ENCODE results near the gene IQCH.

Gene IQCH

GRCh38 chr15:67254238-67255175 lies at the start of gene IQCH, which contains the start of gene AAGAB:
Gene IQCH, plus strand, starts transcription at chr15:67254786. Its CDS starts 111 bp downstream, at chr15:67254897.
Gene AAGAB, minus strand, starts transcription at chr15:67254661. Its CDS starts 30 bp downstream, at chr15:67254631.
- peak; percentile 93 to 99 (median 96) for DNase-seq (ENCODE audit: low read depth in 2 of 3, low spot score in 2 of 3)

GRCh38 chr15:67207555-67208207 lies 46.9 kb upstream of the IQCH start:
- DNase-seq (ENCODE audit: low read depth in 2 of 3, low spot score in 2 of 3) = no peak

- no peak for DNase-seq (ENCODE audit: low read depth in 2 of 3, low spot score in 2 of 3)
Observed at GRCh38 chr15:67208396-67208795, 46.2 kb upstream of the IQCH start.

GRCh38 chr15:67210555-67211168 lies 43.9 kb upstream of the IQCH start:
- DNase-seq (ENCODE audit: low read depth in 2 of 3, low spot score in 2 of 3) = no peak

- no peak for DNase-seq (ENCODE audit: low read depth in 2 of 3, low spot score in 2 of 3)
Observed at GRCh38 chr15:67212684-67213367, 41.8 kb upstream of the IQCH start.

GRCh38 chr15:67215102-67215501 lies 39.5 kb upstream of the IQCH start:
- no peak for DNase-seq (ENCODE audit: low read depth in 2 of 3, low spot score in 2 of 3)

GRCh38 chr15:67216859-67217258 lies 37.7 kb upstream of the IQCH start:
- DNase-seq (ENCODE audit: low read depth in 2 of 3, low spot score in 2 of 3) = no peak

GRCh38 chr15:67218428-67218827 lies 36.2 kb upstream of the IQCH start:
- DNase-seq (ENCODE audit: low read depth in 2 of 3, low spot score in 2 of 3) = no peak

- no peak for DNase-seq (ENCODE audit: low read depth in 2 of 3, low spot score in 2 of 3)
Observed at GRCh38 chr15:67219288-67219687, 35.3 kb upstream of the IQCH start.

- DNase-seq (ENCODE audit: low read depth in 2 of 3, low spot score in 2 of 3) = no peak
Observed at GRCh38 chr15:67224889-67225288, 29.7 kb upstream of the IQCH start.

- DNase-seq (ENCODE audit: low read depth in 2 of 3, low spot score in 2 of 3) = no peak
Observed at GRCh38 chr15:67225336-67225735, 29.2 kb upstream of the IQCH start.

- DNase-seq (ENCODE audit: low read depth in 2 of 3, low spot score in 2 of 3) = no peak
Observed at GRCh38 chr15:67227431-67227830, 27.2 kb upstream of the IQCH start.

- DNase-seq (ENCODE audit: low read depth in 2 of 3, low spot score in 2 of 3) = no peak
Observed at GRCh38 chr15:67227846-67228245, 26.7 kb upstream of the IQCH start.

GRCh38 chr15:67228286-67228685 lies 26.3 kb upstream of the IQCH start:
- DNase-seq (ENCODE audit: low read depth in 2 of 3, low spot score in 2 of 3) = no peak

- no peak for DNase-seq (ENCODE audit: low read depth in 2 of 3, low spot score in 2 of 3)
Observed at GRCh38 chr15:67230504-67230903, 24.1 kb upstream of the IQCH start.

- DNase-seq (ENCODE audit: low read depth in 2 of 3, low spot score in 2 of 3) = no peak
Observed at GRCh38 chr15:67232591-67232990, 22.0 kb upstream of the IQCH start.

- no peak for DNase-seq (ENCODE audit: low read depth in 2 of 3, low spot score in 2 of 3)
Observed at GRCh38 chr15:67240235-67241131, 14.1 kb upstream of the IQCH start.

GRCh38 chr15:67241132-67241855 lies 13.3 kb upstream of the IQCH start:
- DNase-seq (ENCODE audit: low read depth in 2 of 3, low spot score in 2 of 3) = no peak

GRCh38 chr15:67242708-67243111 lies 11.9 kb upstream of the IQCH start:
- DNase-seq (ENCODE audit: low read depth in 2 of 3, low spot score in 2 of 3) = no peak
